ENCODE results near the gene LRRC18. TPM values are rescaled to one million over a fixed set of nuclear protein-coding genes. Genes with fewer than 3 reads are reported as not detected.

The LRRC18 gene
- total RNA-seq, 3 donors from 2014 or later, result not detected

DNA sequence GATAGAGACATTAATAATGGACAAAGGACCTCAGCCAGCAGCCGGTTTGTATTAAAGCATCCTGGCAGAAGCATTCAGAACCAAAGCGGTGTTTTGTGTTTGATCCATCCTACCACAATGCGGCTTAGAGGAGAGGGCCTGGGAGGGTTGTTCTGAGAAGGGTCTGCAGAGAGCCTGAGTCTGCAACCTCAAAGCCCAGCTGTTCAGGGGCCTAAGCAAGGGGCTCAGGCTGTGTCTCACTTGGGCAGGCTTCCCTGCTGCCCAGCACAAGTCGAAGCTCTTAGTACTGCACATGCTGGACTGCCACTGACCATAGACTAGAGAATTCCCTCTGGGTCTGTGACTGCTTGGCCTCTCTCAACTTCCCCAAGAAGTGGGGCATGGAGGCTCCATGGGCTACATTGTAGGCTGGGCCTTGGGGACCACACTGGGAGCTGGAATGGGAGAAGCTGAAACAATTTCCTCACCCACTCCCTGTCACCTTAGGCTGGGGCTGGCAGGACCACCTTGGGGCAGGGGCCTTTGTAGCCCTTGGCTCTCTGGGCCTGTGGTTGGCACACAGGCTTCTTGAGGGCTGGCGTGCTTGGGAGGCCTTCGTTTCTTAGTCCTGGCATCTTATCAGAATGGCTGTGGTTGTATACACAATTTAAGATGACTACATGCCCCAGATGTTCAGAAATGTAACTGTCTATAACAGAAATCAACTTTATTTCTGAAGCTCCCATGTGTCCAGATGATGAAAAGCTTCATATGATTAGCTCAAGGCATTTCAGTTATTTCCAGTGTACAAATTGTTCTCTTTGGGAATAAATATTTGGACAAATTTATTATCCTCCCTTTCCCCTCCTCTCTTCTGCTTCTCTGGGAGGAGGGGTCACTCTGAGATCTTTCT lies 44.5 kb downstream of the LRRC18 start:
- DNase-seq (no peak), ATAC-seq (no peak)
- intact Hi-C loops (cut with DNase I, micrococcal nuclease), result no loop called here

DNA sequence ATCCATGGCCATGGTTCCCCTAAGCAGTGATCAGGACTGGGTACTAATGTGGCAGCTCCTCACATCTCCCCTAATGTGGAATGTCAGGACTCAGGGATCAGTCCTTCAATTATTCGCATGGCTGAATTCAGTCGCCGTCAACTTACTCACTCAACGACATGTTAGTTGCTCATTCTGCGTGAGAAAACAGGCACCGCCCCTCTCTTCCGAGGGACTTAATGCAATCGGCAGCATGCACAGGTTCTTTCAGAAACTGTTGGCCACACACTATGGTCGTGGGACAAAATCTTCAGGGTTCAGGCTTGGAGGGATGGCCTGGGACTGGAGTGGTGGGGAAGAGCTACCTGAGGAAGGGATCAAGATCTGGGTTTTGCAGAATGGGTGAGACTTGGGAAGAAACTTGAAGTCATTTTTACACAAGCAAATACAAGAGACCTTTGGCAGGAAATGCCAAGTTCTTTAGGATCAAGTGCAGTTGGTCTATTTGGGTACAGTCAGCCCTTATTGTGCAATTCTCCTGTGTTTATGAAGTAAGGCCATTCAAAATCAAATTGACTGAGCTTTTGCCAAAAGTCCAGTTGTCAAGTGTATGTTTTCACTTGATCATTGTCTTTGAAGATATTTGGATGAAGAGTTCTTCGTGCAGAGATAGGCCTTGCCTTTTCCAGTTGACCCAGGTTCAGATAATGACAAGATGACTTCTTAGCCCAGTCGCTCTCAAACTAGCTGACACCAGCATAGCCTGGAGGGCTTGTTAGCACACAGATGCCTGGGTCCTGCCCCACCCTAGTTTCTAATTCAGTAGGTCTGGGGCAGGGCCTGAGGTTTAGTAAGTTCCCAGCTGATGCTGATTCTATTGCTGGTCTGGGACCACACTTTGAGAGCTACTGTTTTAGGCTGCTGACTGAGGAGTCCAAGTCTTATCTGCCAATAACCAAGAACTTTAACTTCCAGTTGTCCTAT lies 48.5 kb downstream of the LRRC18 start:
- ATAC-seq, result no peak
- no peak for DNase-seq
- Histone ChIP-seq H3K4me3 (no peak overlapping the region), H3K9me3 (no peaks in the 10 kb centered on the region), H3K36me3 (ENCODE audit: low read depth) (no peaks in the 10 kb centered on the region), H3K4me1 (ENCODE audit: low read depth) (no peaks in the 10 kb centered on the region)
- intact Hi-C loops (cut with DNase I, micrococcal nuclease), result no loop called here
- TF ChIP-seq CTCF (IDR thresholded peaks at IDR 0.05), result no peak

More for the DNA sequence above, 44.5 kb downstream of the LRRC18 start:
- no peaks in the 10 kb centered on the region for H3K36me3 ChIP-seq (ENCODE audit: low read depth)
- H3K4me1 ChIP-seq (ENCODE audit: low read depth), result no peaks in the 10 kb centered on the region
- no peaks in the 10 kb centered on the region for H3K9me3 ChIP-seq
- no peak overlapping the region for H3K4me3 ChIP-seq
- TF ChIP-seq CTCF (IDR thresholded peaks at IDR 0.05), result no peak

DNA sequence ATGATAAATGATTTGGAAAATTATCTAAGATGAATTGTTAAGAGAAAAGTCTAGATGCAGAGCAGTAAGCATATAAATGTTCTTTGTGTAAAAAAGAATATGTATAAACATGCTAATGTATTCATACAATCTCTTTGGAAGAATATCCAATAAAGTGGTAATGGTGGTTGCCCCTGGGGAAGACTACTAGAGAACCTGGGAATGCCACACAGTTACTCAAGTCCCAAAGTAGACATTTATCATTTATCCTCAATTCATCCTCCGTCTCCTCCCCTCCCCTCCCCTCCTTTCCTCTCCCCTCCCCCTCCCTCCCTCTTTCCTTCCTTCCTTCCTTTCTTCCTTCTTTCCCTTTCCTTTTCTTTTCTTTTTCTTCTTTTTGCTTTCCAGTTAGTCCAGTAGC lies 51.7 kb downstream of the LRRC18 start:
- no peak for ATAC-seq
- Histone ChIP-seq H3K4me1 (ENCODE audit: low read depth) (no peaks in the 10 kb centered on the region), H3K4me3 (no peak overlapping the region), H3K36me3 (ENCODE audit: low read depth) (no peaks in the 10 kb centered on the region), H3K9me3 (no peaks in the 10 kb centered on the region)
- DNase-seq, result no peak
- TF ChIP-seq CTCF (IDR thresholded peaks at IDR 0.05), result no peak
- intact Hi-C loops (cut with DNase I, micrococcal nuclease), result no loop called here

DNA sequence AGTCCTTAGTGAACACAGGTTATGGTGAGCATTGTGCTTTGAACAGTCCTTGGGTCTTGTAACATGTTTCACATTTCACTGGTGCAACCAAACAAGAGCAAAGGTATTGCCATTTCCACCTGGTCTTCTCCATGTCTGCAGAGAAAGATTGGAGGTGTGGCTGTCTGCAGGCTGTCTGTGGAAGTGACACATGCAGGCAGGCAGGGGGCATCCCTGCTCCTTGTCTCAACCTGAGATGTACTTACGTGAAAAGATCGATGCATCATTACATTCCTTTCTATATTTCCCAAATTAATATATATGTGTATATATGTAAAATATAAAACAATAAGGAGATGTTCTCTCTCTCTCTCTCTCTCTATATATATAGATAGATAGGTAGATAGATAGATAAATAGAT lies 54.3 kb downstream of the LRRC18 start:
- no peak for TF ChIP-seq CTCF (IDR thresholded peaks at IDR 0.05)
- DNase-seq (peak in 1 of 3 donors; percentile 22), ATAC-seq (no peak)
- Histone ChIP-seq H3K4me1 (ENCODE audit: low read depth) (no peaks in the 10 kb centered on the region), H3K4me3 (no peak overlapping the region), H3K36me3 (ENCODE audit: low read depth) (no peaks in the 10 kb centered on the region), H3K9me3 (no peaks in the 10 kb centered on the region)
- intact Hi-C loops (cut with DNase I, micrococcal nuclease), result no loop called here

DNA sequence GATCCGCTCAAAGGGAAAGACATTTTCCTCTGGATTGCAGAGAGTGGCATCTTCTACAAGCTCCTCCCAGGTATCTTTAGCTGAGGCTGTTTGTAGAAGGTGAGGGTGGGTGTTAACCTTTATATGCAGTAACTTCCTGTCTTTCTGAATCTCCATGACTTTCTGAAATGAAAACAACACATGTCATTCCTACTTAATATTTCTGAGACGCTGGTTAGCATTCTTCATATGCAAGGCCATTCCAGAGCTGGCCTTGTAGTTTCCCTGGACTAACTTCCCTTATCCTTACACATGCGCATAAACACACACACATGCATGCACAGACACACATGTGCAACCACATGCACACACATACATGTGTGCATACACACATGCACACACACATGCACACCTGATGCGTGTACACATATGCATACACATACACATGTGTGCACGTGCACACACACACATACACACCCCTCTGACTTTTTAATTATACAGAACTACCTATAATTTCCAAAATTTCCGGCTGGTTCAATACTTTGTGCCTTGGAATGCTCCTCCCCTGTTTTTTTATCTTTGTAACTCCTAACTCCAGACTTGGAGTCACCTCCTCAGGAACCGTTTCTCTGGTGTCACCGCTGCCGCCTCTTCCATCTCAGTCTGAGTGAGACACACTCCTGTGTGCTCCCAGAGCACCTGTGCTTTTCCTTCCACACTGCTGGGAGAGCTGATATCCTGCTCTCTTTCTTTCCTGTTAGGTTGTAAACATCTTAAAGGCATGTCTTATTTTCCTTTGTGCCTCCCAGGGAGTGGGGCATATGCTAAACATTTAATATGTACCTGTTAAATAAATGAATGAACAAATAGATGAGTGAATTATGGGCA lies 55.2 kb downstream of the LRRC18 start:
- Histone ChIP-seq H3K4me3 (no peak overlapping the region), H3K36me3 (ENCODE audit: low read depth) (no peaks in the 10 kb centered on the region), H3K4me1 (ENCODE audit: low read depth) (no peaks in the 10 kb centered on the region), H3K9me3 (no peaks in the 10 kb centered on the region)
- TF ChIP-seq CTCF (IDR thresholded peaks at IDR 0.05), result no peak
- DNase-seq, result no peak
- intact Hi-C loops (cut with DNase I, micrococcal nuclease), result no loop called here
- no peak for ATAC-seq
